T-helper 9 cell (primary cell): Measurements from ENCODE around the gene ATP8B4.

Experiments
- DNase-seq: peaks from one replicate; pipeline ENCODE4 v3.0.0-alpha.2; 2020

ATP8B4 gene

DNA sequence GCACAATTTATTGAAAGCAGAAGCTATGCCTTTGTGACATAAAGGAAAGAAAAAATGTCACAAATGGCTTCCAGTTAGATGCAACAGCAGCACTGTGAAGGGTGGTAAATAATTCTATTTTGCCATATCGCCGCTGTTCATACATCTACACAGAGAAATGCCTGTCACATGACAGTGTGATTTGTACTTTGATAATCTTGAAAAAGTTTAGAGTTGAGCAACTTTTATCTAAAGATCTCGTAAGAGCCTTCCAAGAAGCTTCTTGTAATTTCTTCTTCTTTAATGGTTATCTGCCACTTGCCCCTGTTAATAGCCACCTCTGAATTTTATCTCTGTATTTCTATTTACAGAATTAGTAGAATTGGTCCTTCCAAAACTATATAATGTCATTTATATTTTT is 192.3 kb downstream of the ATP8B4 start:
- DNase-seq = no peak

DNA sequence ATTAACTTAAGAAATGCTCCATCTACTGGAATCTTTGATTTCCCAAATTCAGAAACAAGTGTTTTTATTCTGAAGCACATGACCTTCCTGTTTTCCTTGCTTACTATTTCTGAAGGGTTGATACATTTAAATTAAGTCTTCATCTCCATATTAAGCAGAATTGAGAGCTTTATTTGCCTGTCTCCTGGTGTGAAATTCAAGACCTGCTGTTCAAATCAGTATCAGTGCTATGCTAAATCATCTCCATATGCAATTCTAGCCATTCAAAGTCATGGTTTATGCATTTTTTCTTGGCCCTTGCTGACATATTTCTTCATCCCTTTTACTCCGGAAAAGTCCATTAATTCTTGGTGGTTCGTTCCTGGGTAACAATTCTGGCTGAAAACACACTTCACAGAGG is 195.4 kb downstream of the ATP8B4 start:
- no peak for DNase-seq

DNA sequence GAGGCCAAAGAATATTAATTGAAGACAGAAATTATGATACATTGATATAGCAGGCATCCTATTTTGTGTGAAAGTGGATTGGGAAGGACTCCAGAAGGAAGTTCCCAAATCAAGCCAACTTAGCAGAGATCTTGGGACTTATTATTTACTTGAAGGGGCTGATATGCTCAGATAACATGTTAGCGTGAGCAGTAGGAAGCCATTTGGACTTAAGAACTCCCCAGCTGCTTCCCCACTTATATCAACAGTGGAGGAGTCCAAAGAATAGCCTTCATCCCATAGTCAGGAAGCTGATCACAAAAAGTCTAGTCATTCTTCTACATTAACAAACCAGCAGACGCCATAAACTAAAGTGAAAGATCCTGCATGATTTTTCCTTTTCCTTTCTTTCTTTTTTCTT is 200.0 kb downstream of the ATP8B4 start:
- no peak for DNase-seq

DNA sequence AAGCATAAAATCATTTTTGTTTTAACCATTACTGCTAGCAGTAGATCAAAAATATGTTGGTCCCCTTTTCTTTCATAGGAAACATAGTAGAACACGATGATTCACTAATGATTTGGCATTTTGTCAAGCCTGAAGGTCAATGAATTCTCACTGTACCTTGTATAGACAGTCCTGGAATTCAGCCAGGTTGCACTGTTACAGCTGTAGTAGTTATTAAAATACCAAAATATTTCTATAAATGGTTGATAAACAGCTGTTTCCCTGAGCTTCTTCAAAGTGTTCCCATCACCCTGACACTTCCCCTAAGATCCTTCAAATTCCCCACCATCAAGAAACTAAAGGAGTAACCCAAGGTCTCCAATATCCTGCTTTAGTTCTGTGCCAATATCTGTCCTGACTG is 200.9 kb downstream of the ATP8B4 start:
- no peak for DNase-seq

DNA sequence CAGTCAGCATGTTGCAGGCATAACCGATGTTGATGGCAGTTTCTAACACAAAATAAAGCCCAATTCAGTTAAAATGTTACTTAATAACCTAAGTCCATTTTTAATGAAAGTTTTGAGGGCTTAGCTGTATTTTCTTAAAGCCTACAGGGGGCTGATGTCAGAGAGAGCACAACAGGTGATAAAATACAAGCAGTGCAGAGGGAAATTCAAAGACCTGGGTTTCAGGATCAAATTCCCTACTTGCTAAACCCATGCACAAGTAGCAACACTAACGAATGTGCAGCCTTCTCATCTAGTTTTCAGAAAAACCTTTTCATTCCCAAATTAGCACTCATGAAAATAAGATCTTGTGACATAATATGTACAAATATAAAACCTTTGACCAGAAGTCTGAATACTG is 202.0 kb downstream of the ATP8B4 start:
- DNase-seq = no peak

DNA sequence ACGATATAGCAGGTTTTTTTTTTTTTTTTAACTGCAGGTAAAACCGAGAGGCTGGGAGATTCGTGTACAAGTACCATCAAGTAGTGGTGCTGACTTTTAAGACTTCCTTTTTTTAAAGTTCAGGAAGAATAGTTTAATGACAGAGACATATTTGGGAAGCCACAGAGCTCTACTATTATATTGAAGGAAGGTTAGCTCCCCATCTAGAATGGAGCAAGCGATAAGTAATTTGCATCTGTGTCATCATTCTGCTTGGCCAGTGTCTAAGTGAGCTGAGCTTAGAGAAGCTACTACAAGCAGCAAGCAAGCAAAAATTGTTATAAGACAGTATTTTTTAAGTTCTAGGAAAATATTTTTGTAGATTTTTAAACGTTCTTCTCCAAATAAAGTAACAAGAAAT is 203.2 kb downstream of the ATP8B4 start:
- DNase-seq = no peak

DNA sequence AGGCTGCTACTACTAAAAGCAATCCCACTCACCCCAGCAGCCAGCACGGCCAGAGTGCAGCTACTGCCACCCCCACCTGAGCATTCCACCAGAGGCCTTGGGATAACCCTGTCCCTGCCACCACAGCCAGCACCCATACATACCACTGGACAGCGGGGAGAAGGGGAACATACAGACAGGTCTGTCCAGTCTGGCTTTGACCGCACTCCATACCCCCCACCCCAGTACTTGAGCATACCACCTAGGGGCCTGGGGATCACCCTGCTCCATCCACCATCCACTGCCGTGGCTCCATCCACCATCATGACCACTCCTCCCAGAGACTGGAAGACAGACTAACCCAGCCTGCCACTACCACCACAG is 210.1 kb downstream of the ATP8B4 start:
- no peak for DNase-seq

DNA sequence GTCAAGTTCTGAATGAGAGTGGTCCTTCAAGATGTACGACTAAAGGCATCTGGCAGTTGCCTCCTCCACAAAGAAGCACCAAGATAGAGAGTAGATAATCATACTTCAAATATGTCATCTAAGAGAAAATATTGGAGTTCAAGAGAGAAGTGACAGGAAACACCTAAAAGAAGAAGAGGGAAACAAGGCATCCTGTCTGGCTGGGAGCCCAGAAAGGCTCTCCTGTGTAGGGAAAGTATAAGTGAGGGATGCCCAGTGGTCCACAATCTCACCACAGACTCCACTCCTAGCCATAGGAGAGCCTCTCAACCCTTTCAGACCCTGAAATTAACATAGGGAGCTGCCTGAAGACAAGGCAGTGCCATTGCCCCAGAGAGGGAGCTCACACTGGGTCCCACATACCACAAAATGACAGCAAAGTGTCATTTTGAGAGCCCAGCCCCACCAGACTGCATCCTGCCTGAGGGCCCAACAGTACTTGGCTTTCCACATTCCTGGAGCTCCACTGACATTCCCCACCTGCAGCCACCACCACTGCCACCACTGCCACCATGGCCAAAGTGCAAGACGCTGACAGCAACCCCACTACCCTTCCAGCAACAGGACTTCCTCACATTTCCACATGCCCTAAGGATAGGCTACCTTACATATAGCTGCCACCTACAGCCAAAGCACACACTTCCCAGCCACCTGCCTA is 210.6 kb downstream of the ATP8B4 start:
- no peak for DNase-seq

DNA sequence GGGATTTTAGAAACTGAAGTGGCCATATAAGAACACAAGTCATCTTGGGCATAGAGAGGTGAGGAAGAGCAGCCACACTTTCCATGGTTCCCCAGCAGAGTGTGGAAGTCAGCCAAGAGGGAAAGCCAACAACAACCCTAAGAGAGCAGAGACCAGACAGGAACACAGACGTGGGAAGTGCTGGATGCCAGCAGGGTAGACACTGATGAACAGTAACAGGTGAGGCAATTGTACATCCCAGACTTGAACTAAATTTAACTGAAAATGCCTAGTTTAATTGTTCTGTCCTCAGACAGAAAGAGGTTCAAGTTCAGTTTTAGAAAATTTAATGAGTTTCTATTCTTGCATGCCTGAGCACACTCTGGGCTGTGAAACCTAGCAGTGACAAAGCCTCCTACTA is 212.1 kb downstream of the ATP8B4 start:
- no peak for DNase-seq

DNA sequence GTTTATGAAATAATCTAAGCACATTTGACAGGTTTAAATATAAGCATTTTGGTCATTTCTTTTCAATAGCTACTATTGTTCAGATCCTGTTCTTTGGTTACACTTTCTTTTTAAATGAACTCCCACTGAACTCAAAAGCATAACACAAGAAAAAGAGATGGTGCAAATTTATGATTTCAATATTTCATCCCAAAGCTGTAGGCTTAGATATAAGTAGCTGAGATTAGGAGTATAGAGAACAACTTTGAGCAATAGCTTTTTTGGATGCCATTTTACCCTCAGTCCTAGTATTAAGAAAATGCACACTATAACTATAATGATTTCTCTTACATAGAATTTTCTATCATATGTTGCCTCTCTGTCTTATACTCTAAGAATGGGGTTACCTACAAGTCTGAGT is 213.8 kb downstream of the ATP8B4 start:
- no peak for DNase-seq

DNA sequence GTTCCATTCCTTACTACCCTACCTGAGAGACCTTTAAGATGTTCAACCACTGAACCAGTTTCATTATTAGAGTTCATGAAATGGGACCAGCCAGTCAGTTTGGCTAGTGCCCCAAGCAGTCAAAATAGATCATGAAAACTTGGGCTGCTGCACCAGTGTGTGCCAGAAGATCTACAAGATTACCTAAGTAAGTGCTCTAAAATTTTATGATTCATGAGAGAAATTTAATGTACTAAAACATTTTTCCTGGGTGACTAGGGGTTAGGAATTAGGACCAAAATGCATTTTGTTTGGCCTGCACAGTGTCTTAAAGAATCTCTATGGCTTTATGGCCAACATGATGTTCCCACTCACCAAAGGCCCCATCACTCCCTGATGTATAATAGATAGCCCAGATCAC is 214.7 kb downstream of the ATP8B4 start:
- no peak for DNase-seq

DNA sequence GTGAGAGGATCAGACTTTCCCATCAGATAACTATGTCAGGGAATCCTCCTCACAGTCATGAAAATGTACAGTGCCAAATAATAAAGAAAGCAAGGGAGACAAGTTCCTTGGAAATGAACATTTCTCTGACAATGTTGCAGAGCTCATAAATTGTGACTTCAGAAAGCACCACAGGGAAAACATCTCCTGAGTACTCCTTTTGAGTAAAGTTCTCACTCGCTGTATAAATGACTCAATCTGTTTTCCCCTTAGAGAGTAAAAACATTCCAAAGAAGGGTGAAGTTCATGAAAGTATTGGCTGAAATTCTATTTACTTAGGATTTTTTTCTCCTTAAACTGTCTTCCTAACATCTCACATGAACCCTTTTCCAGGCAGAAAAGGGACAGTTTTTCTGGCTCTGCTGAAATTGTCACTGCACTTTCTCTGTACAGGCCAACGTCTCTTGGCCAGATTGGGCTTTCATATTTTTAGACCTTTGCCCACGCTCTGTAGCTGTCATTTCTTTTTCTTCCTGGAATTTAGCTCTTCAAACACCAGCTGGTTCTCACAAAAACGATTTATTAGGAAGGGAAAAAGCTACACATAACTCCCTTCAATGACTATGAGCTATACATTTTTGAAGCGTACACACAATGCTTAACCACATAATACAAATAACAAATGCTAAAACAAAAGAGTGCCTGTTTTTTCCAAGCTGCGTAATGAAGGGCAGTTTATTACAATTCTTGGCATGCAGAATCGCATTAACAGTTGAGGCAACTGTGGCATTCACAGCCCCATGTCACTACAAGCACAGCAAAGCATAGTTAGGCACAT is 216.1 kb downstream of the ATP8B4 start:
- DNase-seq = no peak

DNA sequence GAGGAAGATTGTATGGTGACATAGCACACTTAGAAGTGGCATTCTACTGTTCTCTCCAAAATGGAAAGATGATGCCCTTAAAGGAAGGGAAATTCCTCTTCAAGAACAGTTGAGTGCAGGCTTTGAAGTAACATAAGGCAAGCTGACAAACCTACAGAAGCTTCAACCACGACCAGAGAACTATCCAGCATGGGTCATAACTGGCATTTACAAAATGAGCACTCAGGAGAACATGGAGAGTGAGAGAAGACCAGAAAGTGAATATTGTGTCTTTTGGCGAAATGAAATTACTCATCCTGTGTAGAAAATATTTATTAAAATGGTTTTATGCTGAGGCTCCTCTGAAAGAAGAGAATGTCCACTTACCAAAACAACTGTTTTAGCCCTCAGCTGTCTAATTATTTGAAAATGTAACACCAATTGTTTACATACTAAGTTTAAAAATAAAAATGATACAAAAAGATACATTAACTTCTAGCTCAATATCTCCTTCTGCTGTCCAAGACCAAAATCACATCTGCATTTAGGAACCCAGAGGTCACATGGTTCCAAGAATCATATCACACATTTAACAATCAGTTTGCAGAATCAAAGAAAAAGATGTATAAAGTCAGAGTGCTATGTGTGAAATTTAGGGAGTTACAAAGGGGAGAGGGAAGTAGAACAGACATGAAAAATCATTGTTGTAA is 216.9 kb downstream of the ATP8B4 start:
- no peak for DNase-seq

DNA sequence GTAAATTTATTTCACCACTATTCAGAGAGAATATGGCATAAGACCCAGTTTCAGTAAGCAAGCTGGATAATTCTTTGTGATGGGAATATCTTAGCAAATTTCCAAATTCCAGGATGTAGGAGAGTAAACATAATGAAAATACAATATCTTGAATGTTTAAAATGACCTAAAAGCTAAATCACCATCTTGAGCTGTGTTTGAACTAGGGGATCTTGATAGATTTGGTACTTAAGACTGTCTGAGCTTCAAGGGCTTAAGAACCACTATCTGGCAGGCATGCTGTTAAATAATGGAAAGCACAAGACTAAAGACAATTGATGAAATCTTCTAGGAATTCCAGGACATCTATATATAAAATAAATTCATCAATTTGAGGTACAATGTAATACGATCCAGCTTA is 217.7 kb downstream of the ATP8B4 start:
- DNase-seq = no peak

DNA sequence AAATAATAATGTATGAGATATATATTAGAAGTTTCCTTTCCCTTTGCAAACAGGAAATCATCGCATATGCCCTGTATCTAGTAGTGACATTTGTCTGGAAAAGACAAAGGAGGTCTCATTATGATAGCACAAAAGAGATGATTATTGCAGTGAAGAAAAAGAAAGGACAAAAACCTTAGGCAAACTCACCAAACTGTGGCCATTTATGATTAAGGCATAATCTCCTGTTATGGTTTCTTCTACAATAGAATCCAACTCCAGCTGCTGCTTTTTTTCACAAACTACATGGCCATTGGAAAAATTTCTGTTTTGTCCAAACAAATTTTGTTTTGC is 218.2 kb downstream of the ATP8B4 start:
- no peak for DNase-seq

DNA sequence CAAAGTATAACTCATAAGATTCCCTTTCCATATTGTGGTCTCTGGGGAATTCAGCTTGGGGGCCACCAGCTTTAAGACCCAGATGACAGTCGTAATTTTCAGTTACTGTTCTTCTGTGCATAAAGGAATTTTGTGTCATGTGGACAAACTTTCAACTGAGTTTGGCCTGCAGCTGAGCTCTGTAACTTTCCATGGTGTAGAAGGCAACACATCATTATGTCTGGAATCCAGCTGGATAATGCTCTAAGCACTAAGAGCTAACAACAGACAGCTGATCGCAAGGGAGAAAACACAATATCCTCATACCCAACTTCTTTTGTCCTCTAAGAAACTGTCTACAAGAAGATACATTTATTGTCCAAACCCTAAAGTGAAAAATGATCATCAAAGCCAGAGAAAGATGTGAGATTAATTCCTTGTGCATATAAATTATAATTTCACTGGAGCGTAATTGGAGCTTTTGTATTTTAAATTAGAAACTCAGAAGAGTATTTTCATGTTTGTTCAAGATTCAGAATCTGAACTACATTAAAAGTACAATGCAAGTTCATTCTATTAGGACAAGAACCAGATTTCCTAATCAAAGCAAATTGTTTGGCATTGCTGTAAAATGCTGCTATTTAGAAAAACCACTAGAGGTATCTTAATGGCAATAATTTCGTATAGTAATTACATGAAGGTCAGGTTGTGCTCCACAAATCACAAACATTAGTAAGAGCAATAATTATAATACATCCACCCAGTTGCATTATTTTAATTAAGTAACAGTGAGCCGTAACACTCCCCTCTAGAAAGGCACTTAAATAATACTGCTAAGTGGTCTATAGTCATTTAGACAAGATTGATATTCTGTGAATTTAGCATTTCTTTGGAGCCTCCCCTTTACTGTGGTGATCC is 218.8 kb downstream of the ATP8B4 start:
- no peak for DNase-seq

DNA sequence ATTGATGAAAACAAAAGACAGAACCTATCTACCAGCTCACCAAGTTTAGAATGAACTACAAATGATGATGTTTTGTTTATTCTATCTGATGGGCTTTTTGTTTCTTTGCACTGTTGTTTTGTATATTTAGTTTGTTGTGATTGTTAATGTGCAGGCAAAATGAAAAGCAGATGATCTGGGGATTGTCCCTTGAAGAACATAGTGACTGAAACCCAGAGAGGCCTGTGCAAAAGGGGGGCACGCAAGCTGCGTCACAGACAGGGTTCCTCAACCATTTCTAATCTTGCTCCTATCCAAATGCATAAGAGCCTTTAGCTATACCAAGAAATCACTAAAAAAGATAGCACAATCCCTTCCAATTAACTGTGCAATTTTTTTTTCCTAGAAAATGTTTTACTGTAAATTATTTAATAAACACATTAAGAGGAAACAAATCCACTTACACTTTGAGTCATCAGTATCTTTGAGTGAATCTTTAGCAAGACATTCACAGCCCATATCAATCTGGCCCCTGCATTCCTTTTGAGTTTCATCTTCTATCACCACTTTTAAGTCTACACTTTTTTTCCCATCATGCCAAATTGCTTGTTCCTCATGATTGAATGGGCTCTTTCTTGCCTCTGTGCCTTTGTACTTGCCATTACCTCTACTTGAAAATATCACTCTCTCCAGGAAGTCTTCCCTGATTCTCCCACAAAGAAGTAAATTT is 220.3 kb downstream of the ATP8B4 start:
- no peak for DNase-seq

DNA sequence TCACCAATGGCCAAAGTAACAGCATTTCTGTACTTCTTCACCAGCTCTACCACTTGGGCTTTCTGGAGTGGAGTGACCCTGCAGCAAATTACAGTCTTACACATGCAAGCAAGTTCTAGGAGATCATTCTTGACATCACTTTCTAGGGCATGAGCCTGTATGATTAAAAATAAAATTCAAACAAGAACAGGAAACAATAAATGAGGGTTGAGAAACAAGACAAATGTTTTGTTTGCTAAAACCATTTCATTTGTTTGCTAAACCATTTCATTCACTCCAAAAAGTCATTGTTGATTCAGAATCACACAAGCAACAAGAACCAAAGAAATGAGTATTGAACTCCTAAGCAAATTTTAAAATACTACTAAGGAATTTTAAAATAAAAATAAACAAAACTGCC is 220.9 kb downstream of the ATP8B4 start:
- no peak for DNase-seq

DNA sequence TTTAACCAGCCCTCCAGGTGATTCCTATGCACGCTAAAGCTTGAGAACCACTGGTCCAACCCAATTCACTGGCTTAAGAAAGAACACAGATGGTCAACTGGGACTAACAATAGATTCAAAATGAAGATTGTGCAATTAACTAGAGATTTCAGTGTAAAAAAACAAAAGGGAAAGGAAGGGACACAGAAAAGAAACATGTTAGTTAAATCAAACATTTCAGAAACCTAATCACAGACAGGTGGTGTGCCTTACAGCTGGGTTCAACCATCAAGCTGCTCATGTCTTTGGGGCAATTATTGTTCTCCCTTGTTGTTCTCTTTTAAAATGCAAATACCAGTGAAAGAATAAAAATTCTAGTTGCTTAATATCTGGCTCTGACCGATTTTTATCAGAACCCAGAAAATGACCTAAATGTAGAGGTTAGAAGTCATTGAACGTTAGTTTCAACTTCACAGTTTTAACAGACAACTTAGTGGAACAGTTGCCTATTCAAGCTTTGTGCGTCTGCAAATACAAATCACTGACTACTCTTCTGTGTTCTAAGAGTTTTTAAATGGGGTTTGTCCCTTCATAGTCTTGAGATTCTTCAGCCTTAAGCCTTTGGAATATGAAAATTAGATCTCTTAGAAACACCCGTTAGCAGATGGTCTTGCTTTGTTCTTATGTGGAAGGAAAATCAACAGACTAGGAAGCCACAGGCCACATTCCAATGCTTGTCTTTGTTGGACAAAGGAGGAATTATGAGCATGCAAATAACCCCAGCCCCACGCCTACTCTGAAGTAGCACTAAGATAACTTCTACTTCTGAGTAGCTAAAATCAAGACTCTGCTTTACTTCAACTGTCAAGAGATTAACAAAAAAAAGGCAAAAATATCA is 223.4 kb downstream of the ATP8B4 start:
- no peak for DNase-seq

DNA sequence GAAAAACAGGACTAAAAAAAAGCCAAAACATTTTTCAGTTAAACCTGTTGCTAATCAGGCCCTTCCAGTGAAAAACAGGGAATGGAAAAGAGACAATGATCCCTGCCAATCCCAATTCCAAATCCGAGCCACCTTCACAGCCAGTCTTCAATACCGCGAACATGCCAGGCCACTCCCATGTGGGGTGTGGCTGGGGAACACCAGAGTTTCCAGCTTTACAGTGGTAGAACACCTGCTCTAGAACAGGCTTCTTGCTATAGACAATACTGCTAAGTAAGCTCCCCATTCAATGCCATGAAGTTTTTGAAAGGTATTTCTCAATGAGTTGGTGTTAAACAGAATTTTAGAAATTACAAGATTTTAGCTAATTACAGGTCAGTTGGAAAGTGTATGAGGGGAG is 228.3 kb downstream of the ATP8B4 start:
- DNase-seq = no peak

DNA sequence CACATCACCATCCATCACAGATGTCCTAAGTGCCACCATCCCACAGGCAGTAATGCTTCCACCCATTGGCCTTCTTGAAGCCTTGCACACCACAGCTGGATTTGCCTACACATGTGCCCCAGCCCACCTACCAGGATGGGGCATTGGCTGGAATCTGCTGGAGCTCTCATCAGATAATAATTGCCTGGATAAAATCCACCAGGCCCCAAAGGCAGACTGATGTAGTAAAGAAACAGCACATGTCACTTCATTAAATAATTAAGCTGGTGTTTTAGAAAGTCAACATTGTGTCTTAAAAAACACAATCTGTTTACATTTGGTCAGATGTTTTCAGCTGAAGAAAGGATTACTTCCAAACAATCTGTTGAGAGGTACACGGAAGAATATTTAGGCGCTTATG is 229.5 kb downstream of the ATP8B4 start:
- no peak for DNase-seq
